ENCODE results near the gene PHF20.
A peak's percentile ranks its signal among the peaks of the same experiment; 100 is the strongest.
"Not testable (repeated sequence)": the region's sequence is repeated elsewhere in the genome, so short reads cannot be mapped to it uniquely, and the experiment has no call there.

The PHF20 gene

GRCh38 chr20:35783811-35784210 lies 12.0 kb downstream of the PHF20 start:
- not testable (repeated sequence) for DNase-seq

- DNase-seq = not testable (repeated sequence)
Measured at GRCh38 chr20:35785541-35785940, 13.7 kb downstream of the PHF20 start.

GRCh38 chr20:35788796-35789195 lies 17.0 kb downstream of the PHF20 start:
- DNase-seq = peak; percentile 15 to 73 (median 18)

- DNase-seq = no peak
Measured at GRCh38 chr20:35791097-35791496, 19.3 kb downstream of the PHF20 start.

- no peak for DNase-seq
Measured at GRCh38 chr20:35791821-35792220, 20.0 kb downstream of the PHF20 start.

GRCh38 chr20:35792740-35793139 lies 20.9 kb downstream of the PHF20 start:
- DNase-seq = no peak

GRCh38 chr20:35796571-35796970 lies 24.8 kb downstream of the PHF20 start:
- no peak for DNase-seq

DNA sequence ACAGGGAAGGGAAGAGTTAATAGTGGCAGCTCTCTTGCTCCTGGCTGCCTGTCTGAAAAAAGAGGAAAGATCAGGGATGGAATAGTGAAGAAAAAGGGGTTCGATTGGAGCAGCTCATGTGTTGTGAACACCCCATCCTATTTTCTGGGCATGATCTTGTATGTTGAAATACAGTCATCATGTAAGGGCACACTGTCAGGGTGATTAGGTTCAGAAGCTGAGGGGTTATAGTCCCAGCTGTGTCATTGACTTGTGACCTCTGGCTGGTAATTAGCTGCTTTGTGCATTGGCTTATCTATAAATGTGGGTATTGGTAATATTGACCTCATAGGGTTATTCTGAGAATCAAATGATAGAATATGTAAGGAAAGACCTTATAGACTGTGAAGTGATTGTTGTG lies 30.1 kb downstream of the PHF20 start:
- DNase-seq = no peak

- no peak for DNase-seq
Measured at GRCh38 chr20:35806075-35806474, 34.3 kb downstream of the PHF20 start.

DNA sequence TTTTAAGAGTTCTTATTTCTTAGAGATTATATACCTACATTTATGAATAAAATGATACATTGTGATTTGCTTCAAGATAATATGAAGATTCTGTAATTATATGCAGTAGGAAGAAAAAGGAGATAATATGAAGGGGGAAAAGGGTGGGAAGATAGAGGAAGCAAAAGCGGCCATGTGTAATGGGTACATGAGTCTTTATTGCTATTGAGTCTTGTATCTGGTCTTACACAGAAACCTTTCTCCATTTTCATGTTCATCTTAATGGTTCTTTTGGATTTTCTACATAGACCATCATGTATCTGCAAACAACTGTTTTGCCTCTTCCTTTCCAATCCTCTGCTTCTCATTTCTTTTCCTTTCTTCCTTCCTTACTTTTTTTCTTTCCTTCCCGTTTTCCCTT lies 36.1 kb downstream of the PHF20 start:
- DNase-seq = no peak

GRCh38 chr20:35820715-35821114 lies 48.9 kb downstream of the PHF20 start:
- no peak for DNase-seq

GRCh38 chr20:35821807-35822242 lies 50.0 kb downstream of the PHF20 start:
- DNase-seq = no peak

- no peak for DNase-seq
Measured at GRCh38 chr20:35823147-35823546, 51.3 kb downstream of the PHF20 start.

- DNase-seq = no peak
Measured at GRCh38 chr20:35823937-35824336, 52.1 kb downstream of the PHF20 start.

- no peak for DNase-seq
Measured at GRCh38 chr20:35826397-35826998, 54.7 kb downstream of the PHF20 start.

GRCh38 chr20:35828434-35828833 lies 56.6 kb downstream of the PHF20 start:
- DNase-seq = no peak

DNA sequence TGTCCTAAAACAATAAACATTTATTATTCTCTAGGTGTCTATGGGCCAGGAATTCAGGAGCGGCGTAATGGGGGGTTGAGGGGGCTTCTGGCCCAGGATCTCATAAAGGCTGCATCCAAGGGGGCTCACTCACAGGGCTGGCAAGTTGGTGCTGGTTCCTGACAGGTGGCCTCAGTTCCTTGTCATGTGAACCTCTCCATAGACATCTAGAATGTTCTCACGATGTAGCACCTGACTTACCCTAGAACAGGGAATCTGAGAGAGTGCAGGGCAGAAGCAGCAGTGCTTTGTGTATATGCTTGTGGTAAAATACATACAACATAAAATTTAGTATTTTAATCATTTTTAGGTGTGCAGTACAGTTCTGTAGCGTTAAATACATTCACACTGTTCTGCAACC lies 57.1 kb downstream of the PHF20 start:
- DNase-seq = no peak

DNA sequence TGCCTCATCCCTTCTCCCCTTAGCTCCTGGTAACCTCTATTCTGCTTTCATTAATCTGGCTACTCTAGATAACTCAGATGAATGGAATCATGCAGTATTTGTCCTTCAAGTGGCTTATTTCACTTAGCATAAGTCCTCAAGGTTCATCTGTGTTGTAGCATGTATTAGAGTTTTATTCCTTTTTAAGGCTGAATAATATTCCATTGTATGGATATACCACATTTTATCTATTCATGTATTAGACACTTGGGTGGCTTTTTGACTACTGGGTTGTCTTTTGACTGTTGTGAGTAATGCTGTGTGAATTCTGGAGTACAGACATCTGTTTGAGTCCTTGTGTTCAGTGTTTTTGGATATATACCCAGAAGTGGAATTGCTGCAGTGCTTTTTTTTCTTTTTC lies 58.4 kb downstream of the PHF20 start:
- DNase-seq = no peak

DNA sequence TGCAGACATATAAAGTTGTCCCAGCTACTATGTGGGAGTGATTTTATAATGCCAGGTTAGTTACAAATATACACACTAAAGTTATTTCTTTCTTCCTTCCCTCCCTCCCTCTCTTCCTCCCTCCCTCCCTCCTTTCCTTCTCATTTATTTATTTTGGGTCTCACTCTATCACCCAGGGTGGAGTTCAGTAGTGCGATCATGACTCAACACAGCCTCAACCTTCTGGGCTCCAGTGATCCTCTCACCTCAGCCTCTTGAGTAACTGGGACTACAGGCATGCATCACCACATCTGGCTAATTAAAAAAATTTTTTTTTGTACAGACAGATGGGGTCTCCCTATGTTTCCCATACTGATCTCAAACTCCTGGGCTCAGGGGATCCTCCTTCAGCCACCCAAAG lies 59.2 kb downstream of the PHF20 start:
- DNase-seq = no peak

- DNase-seq = no peak
Measured at GRCh38 chr20:35831971-35832370, 60.2 kb downstream of the PHF20 start.

DNA sequence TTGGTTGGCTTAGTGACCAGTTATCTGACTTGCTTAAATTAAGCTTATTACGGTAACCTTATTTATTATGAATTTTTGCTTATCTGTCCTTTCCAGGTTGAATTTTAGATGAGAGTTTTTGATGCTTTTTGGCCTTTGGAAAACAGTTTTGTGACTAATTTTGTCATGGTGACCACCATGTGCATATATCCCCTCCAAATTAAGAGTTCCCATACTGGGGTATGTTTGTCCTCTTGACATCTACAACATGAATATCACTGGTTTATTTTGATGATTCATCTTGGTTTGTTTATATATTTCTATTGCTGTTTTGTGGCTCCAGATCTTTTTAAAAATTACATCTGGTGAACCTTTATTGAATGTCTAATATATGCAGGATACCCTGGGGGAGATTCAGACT lies 61.4 kb downstream of the PHF20 start:
- DNase-seq = no peak

DNA sequence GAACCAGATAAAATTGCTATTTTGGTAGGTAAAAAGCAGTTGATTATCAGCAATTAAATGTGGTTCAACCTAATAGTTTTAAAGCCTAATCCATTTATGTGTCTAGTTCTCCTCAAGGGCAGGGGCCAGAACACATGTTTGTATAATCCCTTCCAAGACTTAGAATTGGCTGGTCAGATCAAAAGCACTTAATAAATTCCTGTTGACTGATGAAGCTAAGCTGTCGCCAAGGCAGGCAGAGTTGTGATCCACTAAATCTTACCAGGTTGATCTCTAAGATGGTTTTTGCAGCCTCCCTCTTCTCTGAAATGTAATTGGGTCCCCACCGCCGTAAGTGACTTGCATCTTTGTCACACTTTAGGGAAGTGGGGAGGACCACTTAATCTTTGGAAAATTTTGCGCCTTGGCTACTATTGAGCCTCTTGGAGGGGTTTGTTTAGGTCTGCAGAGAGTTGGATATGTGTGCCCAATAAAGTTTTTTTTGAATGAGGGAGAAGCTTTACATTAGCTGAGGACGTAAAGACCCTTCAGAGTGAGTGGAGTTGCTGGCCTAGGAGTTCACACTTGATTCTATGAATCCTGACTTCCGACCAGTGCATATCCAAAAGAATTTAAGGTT lies 65.9 kb downstream of the PHF20 start:
- DNase-seq = no peak

GRCh38 chr20:35838205-35838604 lies 66.4 kb downstream of the PHF20 start:
- no peak for DNase-seq

DNA sequence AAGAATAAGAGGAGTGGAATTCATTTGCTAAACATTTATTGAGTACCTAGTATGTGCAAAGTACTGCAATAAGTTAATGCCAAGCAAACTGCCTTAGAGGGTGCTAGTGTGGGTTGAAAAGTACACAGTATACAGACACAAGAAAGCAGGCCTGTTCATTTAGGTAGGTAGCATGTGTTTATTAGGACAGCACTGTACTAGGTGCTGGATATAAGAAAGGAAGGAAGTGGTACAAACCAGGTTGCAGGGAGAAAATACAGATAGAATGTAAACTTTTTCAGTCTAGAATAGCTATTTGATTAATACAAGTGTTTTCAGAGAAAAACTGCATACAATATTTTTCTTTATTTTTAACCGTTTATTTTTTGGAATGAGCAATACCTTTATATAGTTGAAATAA lies 68.1 kb downstream of the PHF20 start:
- no peak for DNase-seq

GRCh38 chr20:35840421-35840820 lies 68.6 kb downstream of the PHF20 start:
- no peak for DNase-seq
